Epithelial cell of esophagus (primary cell): ENCODE results near the gene LGI4.
"Not testable (repeated sequence)": the region's sequence is repeated elsewhere in the genome, so short reads cannot be mapped to it uniquely, and the experiment has no call there.

ENCODE experiments used
- DNase-seq: peaks from one replicate; pipeline ENCODE4 v3.0.0; 2010; ENCODE audit warnings: low read depth
- H3K4me3 ChIP-seq: 2 replicates; pipeline ENCODE4 v1.5.1; 2011; ENCODE audit warnings: mild to moderate bottlenecking, low read length, control low read depth
- CTCF ChIP-seq: IDR thresholded peaks from 2 replicates; pipeline ENCODE4 v1.5.1; 2011; ENCODE audit warnings: low read depth, mild to moderate bottlenecking, low read length, control low read depth, inconsistent platforms; ENCODE audit not compliant: insufficient read depth; ENCODE audit errors: missing control alignments

LGI4 gene

DNA sequence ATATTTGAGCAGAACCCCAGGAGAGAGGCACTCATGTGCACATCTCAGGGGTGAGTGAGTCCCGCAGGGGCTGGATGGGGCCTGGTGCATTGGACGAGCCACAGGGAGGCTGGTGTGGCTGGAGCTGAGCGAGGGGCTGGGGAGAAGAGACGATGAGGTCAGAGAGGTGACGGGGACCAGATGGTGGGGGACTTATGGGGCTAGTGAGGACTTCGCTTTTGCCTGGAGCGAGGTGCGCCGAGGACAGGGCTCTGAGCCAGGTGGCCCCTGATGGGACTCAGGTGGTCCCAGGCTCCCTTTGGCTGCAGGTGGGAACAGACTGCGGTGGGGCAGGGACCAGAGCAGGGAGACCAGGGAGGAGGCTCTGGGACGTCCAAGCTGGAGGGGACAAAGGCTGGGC, 26.1 kb downstream of the LGI4 start:
- DNase-seq: no peak
- H3K4me3 ChIP-seq: no peak overlapping the region
- no peak for TF ChIP-seq CTCF

GRCh38 chr19:35107545-35107944, 27.3 kb downstream of the LGI4 start:
- H3K4me3 ChIP-seq: no peak overlapping the region
- DNase-seq: peak; percentile 86
- no peak for TF ChIP-seq CTCF

GRCh38 chr19:35106898-35107541, 27.8 kb downstream of the LGI4 start:
- no peak overlapping the region for H3K4me3 ChIP-seq
- TF ChIP-seq CTCF: no peak
- DNase-seq: no peak

DNA sequence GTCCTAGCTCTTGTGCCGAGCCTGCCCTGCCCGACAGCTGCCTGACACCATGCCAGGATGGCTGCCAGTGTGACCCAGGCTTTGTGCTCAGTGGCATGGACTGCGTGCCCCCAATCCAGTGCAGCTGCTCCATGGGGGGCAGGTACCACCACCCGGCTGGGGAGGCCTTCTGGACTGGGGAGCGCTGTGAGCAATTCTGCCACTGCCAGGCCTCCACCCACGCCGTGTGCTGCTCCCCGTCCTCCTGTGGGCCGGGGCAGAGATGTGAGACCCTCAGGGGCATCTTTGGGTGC, 28.6 kb downstream of the LGI4 start:
- no peak for DNase-seq
- H3K4me3 ChIP-seq: no peak overlapping the region
- TF ChIP-seq CTCF: no peak

GRCh38 chr19:35105411-35106290, 29.2 kb downstream of the LGI4 start:
- no peak overlapping the region for H3K4me3 ChIP-seq
- DNase-seq: no peak
- TF ChIP-seq CTCF: no peak

- no peak overlapping the region for H3K4me3 ChIP-seq
- DNase-seq: no peak
- no peak for TF ChIP-seq CTCF
These were observed 29.8 kb downstream of the LGI4 start for GRCh38 chr19:35105047-35105410.

DNA sequence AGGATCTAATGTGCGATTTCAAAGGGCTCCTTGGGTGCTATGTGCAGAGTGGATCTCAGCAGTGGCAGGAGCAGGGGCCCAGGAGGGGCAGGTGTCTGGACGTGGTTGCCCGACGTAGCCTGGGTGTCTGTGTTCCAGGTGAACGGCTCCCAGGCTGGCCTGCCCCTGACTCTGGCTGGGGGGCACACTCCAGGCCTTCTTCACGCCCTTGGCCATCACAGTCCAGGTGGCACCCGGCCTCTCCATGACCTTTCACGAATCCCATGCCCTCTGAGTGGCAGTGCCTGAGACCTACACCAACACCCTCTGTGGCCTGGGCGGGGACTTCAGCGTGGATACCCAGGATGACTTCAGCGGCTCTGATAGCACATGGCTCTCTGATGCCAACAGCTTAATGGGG, 30.5 kb downstream of the LGI4 start:
- DNase-seq: no peak
- no peak for TF ChIP-seq CTCF
- H3K4me3 ChIP-seq: no peak overlapping the region

- H3K4me3 ChIP-seq, DNase-seq: not testable (repeated sequence)
These were observed 31.2 kb downstream of the LGI4 start for GRCh38 chr19:35103614-35104013.

DNA sequence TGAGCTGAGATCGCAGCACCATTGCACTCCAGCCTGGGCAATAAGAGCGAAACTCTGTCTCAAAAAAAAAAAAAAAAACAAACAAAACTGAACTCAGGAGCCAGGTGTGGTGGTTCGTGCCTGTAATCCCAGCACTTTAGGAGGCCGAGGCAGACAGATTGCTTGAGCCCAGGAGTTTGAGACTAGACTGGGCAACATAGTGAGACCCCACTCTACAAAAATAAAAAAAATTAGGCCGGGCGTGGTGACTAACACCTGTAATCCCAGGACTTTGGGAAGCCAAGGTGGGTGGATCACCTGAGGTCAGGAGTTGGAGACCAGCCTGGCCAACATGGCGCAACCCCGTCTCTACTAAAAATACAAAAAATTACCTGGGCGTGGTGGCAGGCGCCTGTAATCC, 32.9 kb downstream of the LGI4 start:
- not testable (repeated sequence) for DNase-seq

More for the DNA sequence above, 32.9 kb downstream of the LGI4 start:
- H3K4me3 ChIP-seq: not testable (repeated sequence)
